ENCODE results near the gene S100PBP.

S100PBP gene

GRCh38 chr1:32867151-32867550 lies 49.7 kb downstream of the S100PBP start:
- no peak for DNase-seq (ENCODE audit: extremely low spot score, insufficient read length, low read depth)
- no peak for FAIRE-seq

DNA sequence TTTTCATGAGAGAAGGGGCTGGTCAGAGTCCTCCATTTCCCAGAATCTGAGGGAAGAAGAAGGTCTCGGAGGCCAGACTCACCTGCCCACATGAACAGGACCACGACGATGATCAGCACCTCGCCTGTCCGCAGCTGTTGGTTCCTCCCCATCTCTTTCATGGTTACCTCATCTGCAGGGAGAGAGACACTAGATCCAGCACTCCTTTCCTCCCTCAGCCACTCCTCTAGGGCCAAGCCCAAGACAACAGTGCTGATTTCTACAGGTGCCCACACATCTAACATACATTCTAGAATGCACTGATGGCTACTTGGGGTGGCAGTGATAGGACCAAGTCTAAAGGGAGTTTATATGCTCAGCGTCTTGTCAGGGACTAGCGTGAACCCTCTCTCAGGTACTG lies 50.2 kb downstream of the S100PBP start:
- FAIRE-seq (no peak), DNase-seq (ENCODE audit: extremely low spot score, insufficient read length, low read depth) (no peak)

DNA sequence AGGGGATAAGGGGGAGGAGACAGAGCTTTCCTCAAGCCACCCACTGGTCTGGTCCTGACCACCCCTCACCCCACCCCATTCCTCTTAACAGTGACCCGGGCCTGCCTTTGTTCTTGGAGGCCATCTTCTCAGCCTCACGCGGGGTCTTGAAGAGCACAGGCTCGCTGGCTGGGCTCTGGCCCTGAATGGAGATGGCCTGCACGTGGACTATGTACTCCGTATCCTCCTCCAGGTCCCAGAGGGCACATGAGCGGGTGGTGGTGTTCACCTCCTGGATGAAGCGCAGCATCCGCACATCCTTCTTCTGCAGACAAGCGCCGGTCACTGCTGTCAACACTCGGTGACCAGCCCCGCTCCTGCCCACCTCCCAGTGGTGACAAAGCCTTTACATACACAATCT lies 50.6 kb downstream of the S100PBP start:
- FAIRE-seq (no peak), DNase-seq (ENCODE audit: extremely low spot score, insufficient read length, low read depth) (no peak)

- DNase-seq (ENCODE audit: extremely low spot score, insufficient read length, low read depth) (no peak), FAIRE-seq (no peak)
These were observed 51.5 kb downstream of the S100PBP start for GRCh38 chr1:32868806-32869455.

GRCh38 chr1:32869923-32870614 lies 52.6 kb downstream of the S100PBP start:
- DNase-seq (ENCODE audit: extremely low spot score, insufficient read length, low read depth) (no peak), FAIRE-seq (no peak)

GRCh38 chr1:32870615-32871363 lies 53.3 kb downstream of the S100PBP start, which contains the start of gene FNDC5:
Gene FNDC5, minus strand, starts transcription at chr1:32870912.
- no peak for DNase-seq (ENCODE audit: extremely low spot score, insufficient read length, low read depth)

DNA sequence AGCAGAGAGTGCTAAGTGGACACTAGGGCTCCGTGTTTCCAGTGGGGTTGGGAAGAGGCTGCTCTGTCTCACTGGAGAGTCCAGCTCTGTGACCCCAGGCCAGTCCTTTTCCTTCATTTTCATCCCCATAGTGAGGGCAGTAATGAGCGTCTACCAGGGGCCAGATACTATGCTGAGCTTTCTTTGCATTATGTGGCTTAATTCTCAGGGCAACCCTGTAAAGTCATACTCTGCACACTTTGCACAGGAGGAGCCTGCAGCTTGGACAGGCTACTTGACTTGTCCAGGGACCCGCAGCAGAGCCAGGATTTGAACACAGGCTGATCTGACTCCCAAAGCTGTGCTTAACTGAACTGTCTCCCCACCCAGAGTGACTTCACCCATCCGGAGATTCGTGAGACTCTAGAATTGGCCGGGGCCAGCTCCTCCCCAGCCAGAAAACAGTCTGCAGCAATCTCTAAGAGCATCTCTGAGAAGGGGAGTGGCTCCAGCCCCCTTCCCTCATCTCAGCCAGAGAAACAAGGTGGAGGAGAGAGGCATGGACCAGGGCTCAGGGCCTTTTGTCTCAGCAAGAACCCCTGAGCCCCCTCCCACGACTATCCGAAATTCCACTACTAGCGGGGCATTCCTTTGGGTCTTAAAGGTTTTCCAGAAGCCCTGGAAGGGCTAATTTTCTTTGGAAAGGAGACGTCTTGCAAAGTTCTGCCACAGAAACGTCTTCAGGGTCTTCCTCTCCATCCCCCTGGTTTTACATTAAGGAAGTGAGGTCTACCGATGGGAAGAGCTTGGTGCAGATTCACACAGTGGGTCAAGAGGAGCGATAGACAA lies 54.1 kb downstream of the S100PBP start:
- no peak for FAIRE-seq

More at GRCh38 chr1:32870615-32871363, 53.3 kb downstream of the S100PBP start, which contains the start of gene FNDC5:
- FAIRE-seq, result no peak

DNA sequence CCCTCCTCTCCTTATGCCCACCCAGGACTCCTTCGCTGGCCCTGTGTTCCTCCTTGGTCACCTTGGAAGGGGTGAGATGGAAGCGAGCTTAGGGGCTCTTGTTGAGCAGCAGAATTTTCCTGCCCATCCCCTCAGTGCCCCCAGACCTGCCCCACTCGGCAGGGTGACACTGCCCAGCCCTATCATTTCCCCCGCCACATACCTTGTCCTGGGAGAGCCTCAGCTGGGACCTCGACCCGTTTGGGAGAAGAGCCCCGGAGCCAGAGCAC lies 54.7 kb downstream of the S100PBP start:
- no peak for FAIRE-seq
- no peak for DNase-seq (ENCODE audit: extremely low spot score, insufficient read length, low read depth)

More for the DNA sequence above, 54.1 kb downstream of the S100PBP start:
- DNase-seq (ENCODE audit: extremely low spot score, insufficient read length, low read depth), result no peak

DNA sequence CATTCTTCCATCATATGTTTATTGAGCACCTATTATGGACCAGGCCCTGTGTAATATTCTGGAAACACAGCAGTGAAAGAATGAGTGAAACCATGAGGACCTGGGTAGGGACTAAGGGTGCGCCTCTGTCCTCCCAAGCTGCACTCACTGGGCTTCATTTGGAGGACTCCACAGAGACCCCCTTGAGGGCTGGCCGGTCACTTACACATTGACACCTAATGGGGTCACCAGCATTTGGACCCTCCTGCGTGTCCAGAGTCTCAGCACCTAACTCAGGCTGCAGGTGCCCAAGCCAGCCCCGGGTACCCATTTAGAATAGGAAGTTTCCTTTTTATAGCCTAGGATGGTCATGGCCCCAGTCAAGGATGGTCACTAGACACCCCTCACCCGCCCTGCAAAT lies 56.0 kb downstream of the S100PBP start:
- FAIRE-seq, result no peak
- DNase-seq (ENCODE audit: extremely low spot score, insufficient read length, low read depth), result no peak

DNA sequence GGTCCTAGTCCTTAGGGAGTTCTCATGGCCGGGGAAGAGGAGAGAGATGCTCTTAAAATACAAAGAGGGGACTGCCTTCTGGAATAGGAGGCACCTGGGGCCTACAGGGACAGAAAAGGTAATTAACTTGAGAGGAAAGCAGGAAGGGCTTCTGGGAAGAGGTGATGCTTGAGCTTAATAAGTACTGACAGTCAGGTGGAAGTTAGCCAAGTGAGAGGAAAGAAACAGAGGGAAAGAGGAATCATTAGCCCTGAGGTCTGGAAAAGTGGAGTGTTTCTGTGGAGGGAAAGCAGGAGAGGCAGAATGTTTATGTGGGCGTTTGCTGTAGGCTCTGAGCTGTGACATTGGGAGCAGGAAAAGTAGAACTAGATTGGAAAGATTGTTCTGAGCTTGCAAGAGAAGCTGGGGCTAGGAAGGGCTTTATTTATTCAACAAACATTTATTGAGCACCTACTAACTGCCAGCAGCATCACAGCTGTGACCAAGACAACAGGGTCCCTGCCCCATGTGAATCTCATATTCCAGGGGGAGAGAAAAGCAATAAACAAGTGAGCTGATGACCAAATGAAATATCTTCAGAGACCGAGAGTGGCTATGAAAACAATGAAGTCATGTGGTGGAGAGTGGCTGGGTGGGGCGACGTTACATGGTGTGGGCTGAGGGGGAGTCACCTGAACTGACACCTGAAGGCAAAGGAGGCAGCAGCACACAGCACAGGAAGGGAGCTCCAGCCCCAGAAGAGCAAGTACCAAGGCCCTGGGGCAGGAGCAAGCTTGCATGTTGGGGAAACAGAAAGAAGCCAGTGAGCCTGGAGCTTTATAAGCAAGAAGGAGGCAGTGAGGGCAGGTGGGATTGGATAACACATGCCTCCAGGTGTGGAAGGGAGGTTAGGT lies 57.7 kb downstream of the S100PBP start:
- DNase-seq (ENCODE audit: extremely low spot score, insufficient read length, low read depth) (no peak), FAIRE-seq (no peak)

DNA sequence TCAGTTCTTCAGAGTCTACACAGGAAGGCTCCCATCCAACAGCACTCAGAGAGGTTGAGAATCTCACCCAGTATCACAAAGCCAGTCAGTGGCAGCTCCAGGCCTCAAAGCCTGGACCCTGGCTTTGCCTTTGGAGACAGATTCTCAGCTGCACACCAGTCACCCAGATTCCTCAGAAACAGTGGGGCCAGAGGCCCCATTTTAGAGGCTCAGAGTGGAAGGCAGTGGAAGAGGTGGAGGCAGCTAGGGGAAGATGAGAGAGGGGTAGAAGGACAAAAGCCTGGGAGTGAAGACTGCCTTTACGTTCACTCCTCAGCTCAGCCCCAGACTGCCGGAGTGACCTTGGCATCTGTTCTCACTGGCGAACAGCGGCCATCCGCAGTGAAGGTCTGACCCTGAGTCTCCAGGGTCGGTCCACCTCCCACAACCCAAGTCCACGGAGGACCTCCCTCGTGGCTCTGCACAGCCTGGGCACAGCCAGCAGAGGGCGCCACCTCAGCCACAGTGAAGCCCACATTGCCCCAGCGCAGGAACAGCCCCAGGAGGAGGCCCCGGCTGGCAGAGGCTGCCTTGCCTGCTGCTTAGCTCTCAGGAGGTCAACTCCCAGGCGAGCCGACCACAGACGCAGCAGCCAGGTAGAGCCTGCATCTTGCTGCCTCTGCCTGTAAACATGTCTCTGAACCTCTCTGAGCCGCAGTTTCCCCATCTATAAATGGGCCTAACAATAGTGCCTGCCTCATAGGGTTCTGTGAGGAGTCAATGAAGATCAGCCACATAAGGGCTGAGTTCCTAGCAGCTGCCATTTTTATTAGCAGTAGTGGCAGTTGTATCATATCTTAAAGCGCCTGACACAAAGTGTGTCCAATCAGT lies 59.1 kb downstream of the S100PBP start:
- DNase-seq (ENCODE audit: extremely low spot score, insufficient read length, low read depth) (peak; percentile 44), FAIRE-seq (peak; percentile 46)

DNA sequence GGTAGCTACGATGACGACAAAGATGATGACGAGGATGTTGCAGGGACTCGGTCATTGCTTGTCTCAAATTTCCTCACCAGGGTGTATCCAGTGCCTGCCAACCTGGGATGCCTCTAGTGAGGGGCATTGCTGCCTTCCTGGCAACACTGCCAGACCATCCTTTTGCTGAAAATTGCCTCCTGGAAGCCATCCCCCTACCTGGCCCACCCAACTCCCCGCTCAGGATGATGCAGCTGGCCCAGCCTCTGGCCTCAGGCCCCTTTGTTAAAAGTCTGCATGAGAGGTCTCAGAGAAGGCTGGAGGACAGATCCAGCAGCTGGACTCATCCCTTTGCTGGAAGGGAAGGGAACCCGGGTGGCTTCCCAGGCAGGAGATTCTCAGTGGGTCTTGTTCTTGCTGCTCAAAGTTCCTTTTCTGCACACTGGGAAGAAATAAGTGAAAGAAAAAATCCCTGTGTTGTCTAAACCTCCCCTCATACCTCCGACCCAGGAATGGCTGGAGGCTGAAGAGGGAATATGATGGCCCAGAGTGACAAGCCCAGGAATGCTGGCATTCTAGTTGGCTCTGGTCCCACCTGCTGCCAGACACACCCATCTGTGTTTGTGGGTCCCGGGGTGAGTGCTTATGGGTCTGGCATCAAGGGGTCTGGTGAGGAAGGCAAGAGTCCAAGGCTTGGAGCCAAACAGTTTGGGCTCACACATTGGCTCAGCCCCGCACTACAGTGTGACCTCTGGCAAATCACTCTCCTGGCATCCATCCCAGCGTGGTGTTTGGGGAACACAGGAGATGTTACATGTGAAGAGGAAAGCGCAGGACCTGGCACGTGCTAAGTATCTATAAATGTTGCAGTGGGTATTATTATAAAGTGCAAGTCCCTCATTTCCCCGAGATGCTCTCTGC lies 60.0 kb downstream of the S100PBP start:
- FAIRE-seq (no peak), DNase-seq (ENCODE audit: extremely low spot score, insufficient read length, low read depth) (no peak)

DNA sequence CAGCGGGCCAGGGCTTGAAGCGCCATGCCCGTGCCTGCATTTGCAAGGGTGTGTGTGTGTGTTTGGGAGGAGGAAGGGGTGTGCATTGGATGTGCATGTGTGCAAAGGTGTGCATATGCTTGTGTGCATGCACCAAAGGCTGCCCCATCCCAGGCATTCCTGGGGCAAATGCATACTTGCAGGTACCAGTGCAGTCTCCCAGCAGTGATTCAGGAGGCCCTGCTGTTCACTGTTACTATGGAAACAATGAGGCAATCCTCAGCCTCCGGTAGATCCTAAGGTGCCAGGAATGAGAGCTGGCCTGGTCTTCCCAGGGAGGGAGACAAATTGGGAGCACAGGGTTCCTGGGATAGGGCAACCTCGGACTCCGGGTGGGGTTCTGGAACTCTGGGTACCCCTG lies 60.7 kb downstream of the S100PBP start:
- DNase-seq (ENCODE audit: extremely low spot score, insufficient read length, low read depth) (no peak), FAIRE-seq (no peak)

DNA sequence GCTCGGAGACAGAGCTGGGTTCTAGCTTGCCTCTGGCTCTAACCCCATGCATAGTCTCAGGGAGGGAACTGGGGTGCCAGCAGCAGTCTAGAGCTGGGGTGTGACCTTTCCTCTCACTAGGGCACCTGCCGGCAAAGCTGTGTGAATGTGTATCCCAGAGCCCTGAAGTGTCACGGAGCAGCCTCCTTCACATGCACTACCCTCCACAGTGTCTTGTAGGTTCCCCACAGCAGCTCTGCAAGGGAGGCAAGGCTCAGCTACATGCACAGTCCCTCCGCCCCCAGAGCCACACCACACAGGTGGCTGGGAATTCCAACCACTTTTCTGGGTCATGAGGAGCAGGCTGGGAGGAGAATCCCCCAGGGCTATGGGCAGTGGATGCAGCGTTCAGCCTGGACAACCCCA lies 61.2 kb downstream of the S100PBP start:
- DNase-seq (ENCODE audit: extremely low spot score, insufficient read length, low read depth) (no peak), FAIRE-seq (no peak)

GRCh38 chr1:32881291-32881690 lies 63.8 kb downstream of the S100PBP start:
- FAIRE-seq, result no peak
- DNase-seq (ENCODE audit: extremely low spot score, insufficient read length, low read depth), result no peak

DNA sequence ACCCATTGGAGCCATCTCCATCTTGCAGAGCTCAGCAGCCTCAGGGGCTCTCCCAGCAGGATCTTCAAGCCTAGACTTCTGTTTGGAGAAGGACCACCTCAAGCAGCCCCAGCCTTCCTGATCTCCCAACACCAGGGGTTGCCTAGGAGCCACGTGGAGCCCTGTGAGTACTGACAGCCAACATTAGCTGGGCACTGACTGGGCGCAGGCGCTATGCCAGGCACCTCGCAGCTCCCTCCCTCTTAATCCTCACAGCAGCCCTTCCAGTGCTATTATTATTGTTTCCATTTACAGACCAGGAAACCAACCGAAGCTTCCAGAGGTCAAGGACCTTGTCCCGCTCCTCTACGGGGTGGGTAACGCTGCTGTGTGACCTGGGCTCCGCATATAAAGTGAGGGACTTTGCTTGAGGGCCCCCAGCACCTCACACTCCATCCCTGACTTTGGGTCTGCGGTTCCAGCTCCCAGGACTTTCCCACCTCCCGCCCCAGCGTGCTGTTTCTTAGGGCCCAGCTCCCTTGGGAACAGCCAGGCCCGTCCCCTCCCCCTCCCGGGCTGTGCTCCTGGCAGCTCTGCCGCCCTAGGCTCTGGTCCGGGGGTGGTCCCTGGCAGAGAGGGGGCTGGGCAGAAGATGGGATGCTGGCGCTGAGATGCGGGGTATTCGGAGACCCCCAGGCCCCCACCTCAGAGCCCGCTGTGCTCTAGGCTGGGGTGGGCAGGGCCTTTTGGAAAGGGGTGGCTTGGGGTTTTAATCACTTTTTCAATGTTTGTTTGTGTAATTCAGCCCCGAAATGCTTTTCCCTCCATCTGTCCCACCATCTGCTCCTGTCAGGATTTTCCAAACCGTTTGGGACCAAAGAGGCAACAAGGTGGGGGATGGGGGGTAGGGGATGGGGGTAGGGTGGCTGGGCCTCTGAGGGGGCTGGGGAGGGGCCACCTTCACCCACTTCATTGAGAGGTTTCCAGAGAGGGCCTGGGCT lies 64.7 kb downstream of the S100PBP start:
- FAIRE-seq (no peak), DNase-seq (ENCODE audit: extremely low spot score, insufficient read length, low read depth) (no peak)
